CD14-positive monocyte (primary cell): ENCODE data around the gene PRDX5. TPM values are rescaled to one million over a fixed set of nuclear protein-coding genes. Genes with fewer than 3 reads are reported as not detected.
A peak's percentile ranks its signal among the peaks of the same experiment; 100 is the strongest.

Experiments
- DNase-seq, 3 donors: peaks; one replicate each; pipeline ENCODE4 v3.0.0-alpha.2; 2011 to 2022
- H2AFZ ChIP-seq: 2 replicates; pipeline ENCODE4 v1.6.0; 2012; ENCODE audit warnings: mild to moderate bottlenecking, low read depth, low read length, inconsistent platforms; ENCODE audit not compliant: insufficient read depth, poor library complexity, severe bottlenecking
- H3K27ac ChIP-seq, 2 donors: 1 replicate in 1 of 2; 2 replicates in 1 of 2; pipeline ENCODE4 v1.5.1; 2012 to 2013; ENCODE audit warnings: low read length in 2 of 2, control low read depth in 1 of 2, inconsistent platforms in 1 of 2, low read depth in 1 of 2, mild to moderate bottlenecking in 1 of 2
- H3K27me3 ChIP-seq, 2 donors: one replicate each; pipeline versions ENCODE4 v1.6.0 to v1.6.1; 2011 to 2013; ENCODE audit warnings: low read length in 2 of 2; ENCODE audit not compliant: control insufficient read depth in 2 of 2, insufficient read depth in 2 of 2
- H3K36me3 ChIP-seq, 2 donors: replicated peaks in 1 of 2; 1 replicate in 1 of 2; 2 replicates in 1 of 2; pipeline versions ENCODE4 v1.5.1 to v1.6.1; 2012 to 2013; ENCODE audit warnings: low read length in 2 of 2, control low read depth in 1 of 2, inconsistent platforms in 1 of 2, mild to moderate bottlenecking in 1 of 2; ENCODE audit not compliant: insufficient read depth in 2 of 2, control insufficient read depth in 1 of 2
- H3K4me1 ChIP-seq, 2 donors: 1 replicate in 1 of 2; 2 replicates in 1 of 2; pipeline versions ENCODE4 v1.5.1 to v1.6.1; 2012 to 2013; ENCODE audit warnings: low read length in 2 of 2, control low read depth in 1 of 2, inconsistent platforms in 1 of 2, mild to moderate bottlenecking in 1 of 2, moderate library complexity in 1 of 2; ENCODE audit not compliant: insufficient read depth in 2 of 2, control insufficient read depth in 1 of 2
- H3K4me2 ChIP-seq: replicated peaks from 2 replicates; pipeline ENCODE3; 2012; ENCODE audit warnings: low read length, moderate library complexity, mild to moderate bottlenecking; ENCODE audit not compliant: poor library complexity, severe bottlenecking; ENCODE audit errors: extremely low read depth
- H3K4me3 ChIP-seq, 3 experiments: fragments of 200-600 bp in 1 of 3; sonication (generic) in 1 of 3; replicated peaks in 1 of 3; 1 replicate in 2 of 3; 2 replicates in 1 of 3; pipeline ENCODE4 v1.5.1; 2011 to 2013; ENCODE audit warnings: low read length in 3 of 3, mild to moderate bottlenecking in 3 of 3, control low read depth in 2 of 3, low read depth in 2 of 3, inconsistent platforms in 1 of 3, moderate library complexity in 1 of 3
- H3K79me2 ChIP-seq: 2 replicates; pipeline ENCODE4 v1.6.0; 2012; ENCODE audit warnings: mild to moderate bottlenecking, control low read depth, inconsistent platforms, low read length, moderate library complexity; ENCODE audit not compliant: insufficient read depth
- H3K9ac ChIP-seq: 2 replicates; pipeline ENCODE4 v1.6.0; 2017; ENCODE audit warnings: low read length, mild to moderate bottlenecking; ENCODE audit not compliant: insufficient read depth, poor library complexity, severe bottlenecking
- H3K9me3 ChIP-seq, 2 donors: replicated peaks in 1 of 2; 1 replicate in 1 of 2; 2 replicates in 1 of 2; pipeline versions ENCODE4 v1.5.1 to v1.6.1; 2012 to 2013; ENCODE audit warnings: low read length in 2 of 2, control low read depth in 1 of 2; ENCODE audit not compliant: control insufficient read depth in 1 of 2, insufficient read depth in 1 of 2
- H4K20me1 ChIP-seq: 2 replicates; pipeline ENCODE4 v1.6.0; 2012; ENCODE audit warnings: mild to moderate bottlenecking, low read length, control low read depth, moderate library complexity; ENCODE audit not compliant: insufficient read depth
- H3K27ac Mint-ChIP-seq, 7 donors: one replicate each; pipeline ENCODE4 v1.8.0; 2020; ENCODE audit warnings: mild to moderate bottlenecking in 7 of 7, mixed read lengths in 7 of 7, moderate library complexity in 6 of 7, inconsistent platforms in 2 of 7
- H3K27me3 Mint-ChIP-seq, 3 donors: one replicate each; pipeline ENCODE4 v1.8.0; 2021 to 2022; ENCODE audit warnings: low read depth in 3 of 3, mild to moderate bottlenecking in 3 of 3, mixed read lengths in 3 of 3, moderate library complexity in 3 of 3, inconsistent platforms in 1 of 3
- H3K36me3 Mint-ChIP-seq, 2 donors: one replicate each; pipeline ENCODE4 v1.8.0; 2020; ENCODE audit warnings: mixed read lengths in 2 of 2, inconsistent platforms in 1 of 2, mild to moderate bottlenecking in 1 of 2
- H3K4me1 Mint-ChIP-seq: one replicate; pipeline ENCODE4 v1.8.0; 2020; ENCODE audit warnings: mild to moderate bottlenecking, mixed read lengths
- H3K4me3 Mint-ChIP-seq, 2 donors: one replicate each; pipeline ENCODE4 v1.8.0; 2020; ENCODE audit warnings: mild to moderate bottlenecking in 2 of 2, mixed read lengths in 2 of 2, moderate library complexity in 1 of 2
- H3K9me3 Mint-ChIP-seq, 7 donors: one replicate each; pipeline ENCODE4 v1.8.0; 2020 to 2022; ENCODE audit warnings: mixed read lengths in 7 of 7, mild to moderate bottlenecking in 6 of 7, moderate library complexity in 6 of 7, inconsistent platforms in 2 of 7
- WGBS: methylation state at CpG from one replicate; pipeline ENCODE4 v1.1.5; 2013; ENCODE audit warnings: missing lambda C conversion rate; ENCODE audit not compliant: insufficient coverage; 5-methylcytosine and 5-hydroxymethylcytosine counted together
- intact Hi-C, 2 donors: fragments of 100-400 bp; cut with micrococcal nuclease; formaldehyde crosslinking; loops; one replicate each; pipeline versions ENCODE4 v1.15.0 to v1.15.1; 2023
- polyA plus RNA-seq, 3 donors: library from polyadenylated mRNA; depleted of rRNA in 1 of 3; unstranded in 2 of 3; stranded (reverse) in 1 of 3; fragments of 300-500 nt in 2 of 3; fragments of >200 nt in 1 of 3; fragmentation: Illumina TruSeq in 2 of 3; gene quantifications; 1 replicate in 2 of 3; 2 replicates in 1 of 3; pipeline ENCODE4 v1.2.3, GENCODE V29; 2012 to 2021
- TF ChIP-seq, protein P1 (sequence below): fragments of 200-600 bp; IDR thresholded peaks from one replicate; pipeline ENCODE4 v1.8.0; 2022; ENCODE audit warnings: antibody characterized with exemption, mild to moderate bottlenecking

The PRDX5 gene
- polyA plus RNA-seq, 3 donors: 136 to 318 (median 286) TPM

DNA sequence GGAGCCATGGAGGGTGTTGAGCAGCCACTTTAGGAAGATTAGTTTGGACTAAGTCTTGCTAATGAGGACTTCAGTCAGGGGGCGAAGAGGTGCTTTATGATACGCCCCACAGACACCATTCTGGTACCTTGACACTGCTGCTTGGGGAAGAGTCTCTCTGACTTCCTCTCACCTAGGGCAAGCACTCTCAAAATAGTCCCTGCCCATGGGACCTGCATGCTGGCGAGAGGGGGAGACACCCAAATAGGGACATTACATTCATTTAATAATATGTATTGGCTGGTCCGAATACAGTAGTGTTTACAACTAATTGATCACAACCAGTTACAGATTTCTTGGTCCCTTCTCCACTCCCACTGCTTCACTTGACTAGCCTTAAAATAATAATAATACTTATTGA lies 22.2 kb upstream of the PRDX5 start:
- Mint-ChIP-seq H3K36me3 (peaks cover 5 to 22% of the 10 kb centered on the region in 2 donors), H3K4me3 (peak overlapping the region in 1 of 2 donors; percentile 91), H3K27me3 (peaks cover 86 to 95% (median 91%) of the 10 kb centered on the region in 3 donors), H3K27ac (no peak overlapping the region), H3K4me1 (peaks cover 24% of the 10 kb centered on the region), H3K9me3 (peaks cover 0 to 42% (median 9%) of the 10 kb centered on the region in 7 donors)
- peaks cover 7 to 50% of the 10 kb centered on the region in 2 donors for H3K9me3 ChIP-seq
- DNase-seq: no peak
- no peak overlapping the region for H3K4me3 ChIP-seq
- H2AFZ ChIP-seq: no peak overlapping the region
- no peaks in the 10 kb centered on the region for H3K79me2 ChIP-seq
- H3K27me3 ChIP-seq: peaks cover 75 to 91% of the 10 kb centered on the region in 2 donors
- no peak overlapping the region for H3K27ac ChIP-seq
- no peaks in the 10 kb centered on the region for H3K36me3 ChIP-seq
- intact Hi-C loops: no loop called here
- H4K20me1 ChIP-seq: no peaks in the 10 kb centered on the region
- H3K4me2 ChIP-seq: no peak overlapping the region
- TF ChIP-seq, protein P1, sequence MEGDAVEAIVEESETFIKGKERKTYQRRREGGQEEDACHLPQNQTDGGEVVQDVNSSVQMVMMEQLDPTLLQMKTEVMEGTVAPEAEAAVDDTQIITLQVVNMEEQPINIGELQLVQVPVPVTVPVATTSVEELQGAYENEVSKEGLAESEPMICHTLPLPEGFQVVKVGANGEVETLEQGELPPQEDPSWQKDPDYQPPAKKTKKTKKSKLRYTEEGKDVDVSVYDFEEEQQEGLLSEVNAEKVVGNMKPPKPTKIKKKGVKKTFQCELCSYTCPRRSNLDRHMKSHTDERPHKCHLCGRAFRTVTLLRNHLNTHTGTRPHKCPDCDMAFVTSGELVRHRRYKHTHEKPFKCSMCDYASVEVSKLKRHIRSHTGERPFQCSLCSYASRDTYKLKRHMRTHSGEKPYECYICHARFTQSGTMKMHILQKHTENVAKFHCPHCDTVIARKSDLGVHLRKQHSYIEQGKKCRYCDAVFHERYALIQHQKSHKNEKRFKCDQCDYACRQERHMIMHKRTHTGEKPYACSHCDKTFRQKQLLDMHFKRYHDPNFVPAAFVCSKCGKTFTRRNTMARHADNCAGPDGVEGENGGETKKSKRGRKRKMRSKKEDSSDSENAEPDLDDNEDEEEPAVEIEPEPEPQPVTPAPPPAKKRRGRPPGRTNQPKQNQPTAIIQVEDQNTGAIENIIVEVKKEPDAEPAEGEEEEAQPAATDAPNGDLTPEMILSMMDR: no peak
- H3K4me1 ChIP-seq: peaks cover 20 to 34% of the 10 kb centered on the region in 2 donors
- H3K9ac ChIP-seq: no peak overlapping the region
- no CpG with 5 or more reads among the region's 4 CpGs for WGBS

DNA sequence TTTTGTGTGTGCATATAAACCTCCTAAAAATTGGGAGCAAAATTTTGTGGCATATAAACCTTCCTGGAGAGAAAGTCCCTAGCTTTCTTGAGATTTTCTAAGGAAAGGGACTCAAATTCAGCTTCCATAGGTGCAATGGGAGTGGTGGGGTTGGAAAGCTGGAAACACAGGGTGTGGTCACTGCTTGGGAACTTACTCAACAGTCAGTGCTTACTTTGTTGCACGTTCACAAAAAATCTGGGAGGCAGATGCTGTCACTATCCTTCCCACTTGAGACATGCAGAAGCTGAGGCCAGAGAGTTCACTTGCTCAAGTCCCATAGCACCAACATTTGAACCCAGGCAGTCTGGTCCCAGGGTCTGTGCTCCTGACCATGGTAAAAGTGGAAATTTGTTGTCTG lies 21.7 kb upstream of the PRDX5 start:
- peaks cover 84 to 95% (median 89%) of the 10 kb centered on the region in 3 donors for H3K27me3 Mint-ChIP-seq
- no peak for DNase-seq
- Histone ChIP-seq H3K4me3 (no peak overlapping the region), H3K79me2 (no peaks in the 10 kb centered on the region), H4K20me1 (no peaks in the 10 kb centered on the region), H3K4me1 (peaks cover 23 to 38% of the 10 kb centered on the region in 2 donors), H3K36me3 (no peaks in the 10 kb centered on the region), H3K4me2 (no peak overlapping the region), H3K27ac (no peak overlapping the region), H3K27me3 (peaks cover 71 to 88% of the 10 kb centered on the region in 2 donors), H3K9ac (no peak overlapping the region), H3K9me3 (peaks cover 4 to 48% of the 10 kb centered on the region in 2 donors), H2AFZ (no peak overlapping the region)
- peaks cover 5 to 20% of the 10 kb centered on the region in 2 donors for H3K36me3 Mint-ChIP-seq
- no peak overlapping the region for H3K27ac Mint-ChIP-seq
- WGBS: 0% methylated on average over 1 of the region's 1 CpG
- intact Hi-C loops: no loop called here
- TF ChIP-seq, protein P1: no peak
- H3K4me3 Mint-ChIP-seq: peak overlapping the region in 1 of 2 donors; percentile 91
- peaks cover 26% of the 10 kb centered on the region for H3K4me1 Mint-ChIP-seq
- peaks cover 0 to 43% (median 9%) of the 10 kb centered on the region in 7 donors for H3K9me3 Mint-ChIP-seq
